Measurements from ENCODE around the gene MAP2K1.

Gene MAP2K1

DNA sequence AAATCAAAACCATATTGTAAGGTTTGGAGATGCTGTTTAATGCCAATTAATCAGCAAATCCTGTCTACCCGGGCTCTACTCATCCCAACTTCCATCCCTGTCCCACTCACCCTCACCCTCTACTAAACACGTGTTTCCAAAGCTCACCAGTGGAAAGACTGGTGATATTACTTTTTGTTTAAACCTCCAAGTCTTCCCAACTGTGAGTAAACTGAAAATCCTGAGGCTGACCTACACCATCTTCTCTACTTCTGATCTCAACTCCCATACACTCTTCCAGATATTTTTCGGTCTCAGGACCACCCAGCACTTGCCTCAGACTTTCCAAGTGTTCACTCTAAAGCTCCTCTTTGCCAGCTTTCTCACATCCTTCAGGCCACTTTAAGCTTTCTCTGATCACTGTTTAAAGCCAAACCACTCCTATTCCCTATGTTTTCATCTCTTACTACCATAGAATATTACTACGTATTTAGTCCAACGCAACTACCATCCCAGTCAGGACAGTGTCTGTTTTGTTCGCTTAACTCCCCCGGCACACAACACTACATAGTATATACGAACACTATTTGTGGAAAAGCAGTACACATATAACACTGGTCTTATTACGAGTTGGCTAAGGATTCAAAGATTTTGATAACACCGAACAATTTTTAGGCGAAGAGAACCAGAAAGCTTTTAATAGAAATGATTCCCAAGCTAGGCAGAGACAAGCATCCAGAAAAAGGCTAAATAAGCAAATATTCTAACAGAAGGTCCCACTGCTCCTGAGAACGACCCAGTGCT lies 117.3 kb downstream of the MAP2K1 start:
- Histone ChIP-seq H3K4me1 (ENCODE audit: control insufficient read depth, insufficient read depth, low read length, unreplicated experiment) (peaks cover 29% of the 10 kb centered on the region), H2AFZ (ENCODE audit: low read length, unreplicated experiment) (no peak overlapping the region), H3K36me3 (ENCODE audit: insufficient read depth, low read length) (peaks cover 41% of the 10 kb centered on the region), H3K4me3 (ENCODE audit: low read depth, low read length) (peak overlapping the region; percentile 97), H3K79me2 (ENCODE audit: control insufficient read depth, insufficient read depth, low read length, unreplicated experiment) (peaks cover 80% of the 10 kb centered on the region), H3K27me3 (ENCODE audit: insufficient read depth, low read length) (no peaks in the 10 kb centered on the region), H3K27ac (ENCODE audit: low read depth, low read length) (peak overlapping the region; percentile 95)

DNA sequence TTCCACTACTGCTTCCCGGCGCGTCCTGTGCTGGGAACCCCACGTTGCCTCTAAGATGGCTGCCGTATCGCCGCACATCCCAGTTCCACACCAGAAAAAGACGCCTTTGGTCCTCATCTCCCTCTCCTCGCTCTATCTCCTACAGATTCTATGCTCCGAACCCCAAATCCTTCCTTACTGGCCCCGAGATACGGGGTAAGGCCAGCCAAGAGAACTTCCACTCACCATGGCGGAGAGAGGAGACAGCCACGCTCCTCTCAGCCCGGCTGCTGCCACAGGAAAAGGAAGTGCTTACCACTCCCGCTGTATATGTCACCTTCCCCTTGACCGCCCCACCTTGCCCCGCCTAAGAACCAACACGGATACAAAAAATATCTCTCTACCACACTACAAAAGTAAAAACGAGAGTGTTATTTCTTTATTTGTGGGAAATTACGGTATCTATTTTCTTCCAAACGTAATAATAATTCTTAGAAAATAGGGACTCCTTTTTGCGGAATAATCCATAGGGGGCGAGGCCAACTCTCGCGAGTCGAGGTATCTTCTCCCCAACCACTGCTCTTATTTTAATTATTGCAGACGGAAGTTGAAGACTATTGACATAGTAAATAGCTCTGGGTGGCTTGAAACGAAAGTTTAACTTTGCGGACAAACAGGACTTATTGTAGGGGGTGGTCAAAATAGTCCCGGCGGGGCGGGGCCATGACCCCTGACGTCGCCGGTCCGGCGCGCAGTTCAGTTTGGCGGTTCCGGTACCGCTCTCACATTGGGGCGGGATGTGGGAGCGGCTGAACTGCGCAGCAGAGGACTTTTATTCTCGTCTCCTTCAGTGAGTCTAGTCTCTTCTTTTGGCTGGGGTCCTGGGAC lies 118.1 kb downstream of the MAP2K1 start, which contains the start of the genes RPL4 and ZWILCH:
Gene RPL4, minus strand, starts transcription at position 293 of the 867 bp plus-strand sequence. Its CDS starts 65 bp downstream, at position 228.
Gene ZWILCH, plus strand, starts transcription at position 764 of the 867 bp plus-strand sequence. Its CDS starts 13 bp downstream, at position 777.
- H3K27me3 ChIP-seq (ENCODE audit: insufficient read depth, low read length): no peaks in the 10 kb centered on the region
- H3K36me3 ChIP-seq (ENCODE audit: insufficient read depth, low read length): peaks cover 41% of the 10 kb centered on the region
- H3K4me3 ChIP-seq (ENCODE audit: low read depth, low read length): peak within 1 kb of the TSS; percentile 97
- H2AFZ ChIP-seq (ENCODE audit: low read length, unreplicated experiment): peak within 1 kb of the TSS; percentile 84
- peak within 1 kb of the TSS; percentile 95 for H3K27ac ChIP-seq (ENCODE audit: low read depth, low read length)
- H3K79me2 ChIP-seq (ENCODE audit: control insufficient read depth, insufficient read depth, low read length, unreplicated experiment): peaks cover 86% of the 10 kb centered on the region
- H3K4me1 ChIP-seq (ENCODE audit: control insufficient read depth, insufficient read depth, low read length, unreplicated experiment): peaks cover 29% of the 10 kb centered on the region

DNA sequence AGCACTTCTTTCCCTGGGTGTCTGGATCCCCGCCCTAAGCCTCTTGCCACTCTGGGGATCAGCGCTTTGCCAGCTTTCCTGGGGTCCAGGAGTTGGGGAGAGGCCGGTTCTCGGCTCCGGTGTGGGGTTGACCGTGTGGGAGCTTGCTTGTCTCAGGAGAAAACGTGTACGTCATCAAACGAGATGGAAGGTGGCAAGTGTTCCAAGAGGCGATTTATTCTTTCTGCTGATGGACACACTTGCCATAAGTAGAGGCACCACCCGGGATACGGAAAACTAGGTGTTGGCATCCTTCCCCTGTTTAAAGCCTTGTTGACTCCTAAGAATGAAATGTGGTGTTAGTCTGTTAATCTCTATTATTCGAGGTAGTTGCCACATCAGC lies 118.7 kb downstream of the MAP2K1 start:
- Histone ChIP-seq H3K27me3 (ENCODE audit: insufficient read depth, low read length) (no peaks in the 10 kb centered on the region), H2AFZ (ENCODE audit: low read length, unreplicated experiment) (peak overlapping the region; percentile 84), H3K79me2 (ENCODE audit: control insufficient read depth, insufficient read depth, low read length, unreplicated experiment) (peaks cover 88% of the 10 kb centered on the region), H3K4me1 (ENCODE audit: control insufficient read depth, insufficient read depth, low read length, unreplicated experiment) (peaks cover 29% of the 10 kb centered on the region), H3K4me3 (ENCODE audit: low read depth, low read length) (peak overlapping the region; percentile 97), H3K36me3 (ENCODE audit: insufficient read depth, low read length) (peaks cover 36% of the 10 kb centered on the region), H3K27ac (ENCODE audit: low read depth, low read length) (peak overlapping the region; percentile 95)

DNA sequence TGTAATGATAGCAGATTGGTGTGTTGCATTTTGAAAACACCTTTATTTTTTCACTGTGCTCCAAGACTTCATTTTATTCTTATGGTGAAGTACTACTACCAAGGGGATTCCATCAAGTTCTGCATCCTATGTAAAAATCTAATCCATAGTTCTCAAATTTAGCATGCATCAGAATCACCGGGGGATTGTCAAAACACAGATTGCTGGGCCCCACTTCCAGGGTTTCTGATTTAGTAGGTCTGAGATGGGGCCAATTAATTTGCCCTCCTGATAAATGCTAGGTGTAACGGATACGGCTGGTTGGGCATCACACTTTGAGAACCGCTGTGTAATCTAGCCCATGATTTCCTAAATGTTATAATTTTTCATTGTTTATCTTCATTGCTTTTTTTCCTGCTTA lies 119.1 kb downstream of the MAP2K1 start:
- peak overlapping the region; percentile 95 for H3K27ac ChIP-seq (ENCODE audit: low read depth, low read length)
- H2AFZ ChIP-seq (ENCODE audit: low read length, unreplicated experiment): peak overlapping the region; percentile 84
- H3K27me3 ChIP-seq (ENCODE audit: insufficient read depth, low read length): no peaks in the 10 kb centered on the region
- H3K4me3 ChIP-seq (ENCODE audit: low read depth, low read length): peak overlapping the region; percentile 97
- peaks cover 33% of the 10 kb centered on the region for H3K36me3 ChIP-seq (ENCODE audit: insufficient read depth, low read length)
- H3K4me1 ChIP-seq (ENCODE audit: control insufficient read depth, insufficient read depth, low read length, unreplicated experiment): peaks cover 29% of the 10 kb centered on the region
- peaks cover 88% of the 10 kb centered on the region for H3K79me2 ChIP-seq (ENCODE audit: control insufficient read depth, insufficient read depth, low read length, unreplicated experiment)

DNA sequence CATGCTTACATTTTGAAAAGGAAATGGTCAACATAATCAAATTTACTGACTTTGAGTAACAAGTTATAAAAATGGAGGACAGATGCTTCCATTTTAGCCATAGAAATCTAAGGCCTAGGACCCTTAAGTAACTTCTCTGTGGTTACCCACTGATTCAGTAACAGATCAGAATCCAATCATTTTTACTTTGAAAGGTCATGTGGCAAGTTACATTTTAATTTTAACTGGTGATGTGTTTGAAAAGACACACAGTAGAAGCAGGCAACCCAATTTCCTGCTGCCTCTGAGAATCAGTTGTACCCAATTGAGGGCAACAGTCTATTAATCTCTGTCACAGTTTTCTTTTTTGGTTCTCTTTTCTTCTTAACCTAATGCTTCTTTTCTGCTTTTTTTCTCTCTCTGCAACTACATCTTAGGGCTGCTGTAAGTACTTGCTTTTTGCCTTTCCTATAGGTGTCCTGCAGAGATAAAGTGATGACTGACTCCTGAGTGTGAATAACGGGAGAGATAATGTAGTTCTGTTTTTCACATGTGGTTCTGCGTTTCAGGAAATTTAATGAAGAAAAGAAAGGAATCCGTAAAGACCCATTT lies 121.7 kb downstream of the MAP2K1 start:
- H3K27me3 ChIP-seq (ENCODE audit: insufficient read depth, low read length): no peaks in the 10 kb centered on the region
- peaks cover 12% of the 10 kb centered on the region for H3K4me1 ChIP-seq (ENCODE audit: control insufficient read depth, insufficient read depth, low read length, unreplicated experiment)
- H3K4me3 ChIP-seq (ENCODE audit: low read depth, low read length): no peak overlapping the region
- no peak overlapping the region for H2AFZ ChIP-seq (ENCODE audit: low read length, unreplicated experiment)
- no peak overlapping the region for H3K27ac ChIP-seq (ENCODE audit: low read depth, low read length)
- H3K79me2 ChIP-seq (ENCODE audit: control insufficient read depth, insufficient read depth, low read length, unreplicated experiment): peaks cover 67% of the 10 kb centered on the region
- peaks cover 10% of the 10 kb centered on the region; the same call in 1 of the 2 replicates for H3K36me3 ChIP-seq (ENCODE audit: insufficient read depth, low read length)

DNA sequence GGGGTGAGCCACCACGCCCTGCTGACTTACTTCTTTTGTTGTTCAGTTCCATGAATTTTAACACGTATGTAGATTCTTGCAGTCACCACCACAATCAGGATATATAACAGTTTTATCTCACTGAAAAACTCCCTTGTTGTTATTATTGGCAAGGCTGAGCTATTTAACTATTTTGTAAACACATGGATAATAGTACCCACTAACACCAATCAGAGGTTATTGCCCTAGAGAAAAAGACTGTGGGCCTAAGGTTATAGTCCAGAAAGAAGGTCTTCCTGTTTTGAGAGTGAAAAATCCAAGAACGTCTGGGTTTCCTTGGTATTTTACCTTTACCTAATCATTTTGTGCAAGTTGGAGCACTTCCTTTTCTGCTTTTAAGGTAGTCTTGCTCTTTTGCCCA lies 127.9 kb downstream of the MAP2K1 start:
- Histone ChIP-seq H2AFZ (ENCODE audit: low read length, unreplicated experiment) (no peak overlapping the region), H3K27me3 (ENCODE audit: insufficient read depth, low read length) (no peaks in the 10 kb centered on the region), H3K4me3 (ENCODE audit: low read depth, low read length) (no peak overlapping the region), H3K4me1 (ENCODE audit: control insufficient read depth, insufficient read depth, low read length, unreplicated experiment) (peaks cover 21% of the 10 kb centered on the region), H3K27ac (ENCODE audit: low read depth, low read length) (no peak overlapping the region), H3K79me2 (ENCODE audit: control insufficient read depth, insufficient read depth, low read length, unreplicated experiment) (peaks cover 11% of the 10 kb centered on the region), H3K36me3 (ENCODE audit: insufficient read depth, low read length) (peaks cover 26% of the 10 kb centered on the region)

DNA sequence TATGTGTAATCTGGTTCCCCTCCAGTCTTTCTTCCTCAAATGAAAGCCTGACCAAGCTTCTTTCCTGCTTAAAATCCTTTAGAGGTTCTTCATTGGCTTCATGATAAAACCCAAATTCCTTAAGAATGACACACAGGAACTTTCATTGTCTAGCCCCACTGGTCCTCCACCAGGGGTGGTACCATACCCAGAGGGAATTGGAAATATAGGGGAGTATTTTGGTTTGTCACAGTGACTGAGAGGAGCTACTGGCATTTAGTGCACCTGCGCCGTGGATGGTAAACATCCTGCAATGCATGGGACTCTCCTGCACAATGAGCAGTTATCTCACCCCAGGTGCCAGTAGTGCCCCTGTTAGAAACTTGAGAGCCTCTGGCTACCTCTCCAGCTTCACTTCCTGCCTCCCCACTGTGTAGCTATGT lies 129.2 kb downstream of the MAP2K1 start:
- peaks cover 5% of the 10 kb centered on the region for H3K79me2 ChIP-seq (ENCODE audit: control insufficient read depth, insufficient read depth, low read length, unreplicated experiment)
- H2AFZ ChIP-seq (ENCODE audit: low read length, unreplicated experiment): no peak overlapping the region
- H3K27ac ChIP-seq (ENCODE audit: low read depth, low read length): peak overlapping the region; percentile 51
- no peak overlapping the region for H3K4me3 ChIP-seq (ENCODE audit: low read depth, low read length)
- H3K27me3 ChIP-seq (ENCODE audit: insufficient read depth, low read length): no peaks in the 10 kb centered on the region
- H3K4me1 ChIP-seq (ENCODE audit: control insufficient read depth, insufficient read depth, low read length, unreplicated experiment): peaks cover 21% of the 10 kb centered on the region
- peaks cover 27% of the 10 kb centered on the region for H3K36me3 ChIP-seq (ENCODE audit: insufficient read depth, low read length)

DNA sequence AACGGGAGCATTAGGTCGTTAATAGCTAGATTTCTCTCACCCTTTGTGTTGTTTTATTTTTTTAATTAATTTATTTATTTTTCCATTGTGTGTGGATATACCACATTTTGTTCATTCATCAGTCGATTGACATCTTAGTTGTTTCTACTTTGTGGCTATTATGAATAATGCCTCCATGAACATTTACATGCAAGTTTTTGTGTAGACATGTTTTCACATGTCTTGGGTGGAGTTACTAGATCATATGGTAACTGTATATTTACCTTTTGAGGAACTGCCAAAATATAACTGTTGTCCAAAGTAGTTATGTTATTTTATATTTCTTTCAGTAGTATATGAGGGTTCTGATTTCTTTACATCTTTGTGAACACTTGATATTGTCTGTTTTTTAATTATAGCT lies 137.2 kb downstream of the MAP2K1 start:
- peaks cover 16% of the 10 kb centered on the region for H3K36me3 ChIP-seq (ENCODE audit: insufficient read depth, low read length)
- H3K4me3 ChIP-seq (ENCODE audit: low read depth, low read length): no peak overlapping the region
- H3K79me2 ChIP-seq (ENCODE audit: control insufficient read depth, insufficient read depth, low read length, unreplicated experiment): peaks cover 3% of the 10 kb centered on the region

DNA sequence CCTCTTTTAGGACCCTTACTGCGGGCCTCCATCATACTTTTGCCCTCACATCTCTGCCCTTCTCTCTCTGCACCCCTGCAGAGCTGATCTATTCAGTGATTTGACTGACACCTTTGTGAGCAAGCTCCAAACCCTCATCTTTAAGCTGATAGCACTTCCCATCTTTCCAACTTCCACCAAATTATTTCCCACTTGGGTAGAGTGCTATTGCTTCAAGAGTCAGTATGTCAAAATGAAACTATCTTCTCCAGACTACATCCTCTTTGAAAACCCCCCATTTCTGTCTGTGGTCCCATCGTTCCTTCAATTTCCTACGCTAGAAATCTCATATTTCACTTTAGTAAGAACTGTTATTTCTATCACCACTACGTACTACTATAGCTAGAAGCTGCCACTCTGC lies 138.1 kb downstream of the MAP2K1 start:
- H3K27me3 ChIP-seq (ENCODE audit: insufficient read depth, low read length): no peaks in the 10 kb centered on the region
- H3K4me1 ChIP-seq (ENCODE audit: control insufficient read depth, insufficient read depth, low read length, unreplicated experiment): peaks cover 3% of the 10 kb centered on the region
- H3K79me2 ChIP-seq (ENCODE audit: control insufficient read depth, insufficient read depth, low read length, unreplicated experiment): peaks cover 3% of the 10 kb centered on the region
- H3K4me3 ChIP-seq (ENCODE audit: low read depth, low read length): no peak overlapping the region
- H3K27ac ChIP-seq (ENCODE audit: low read depth, low read length): no peak overlapping the region
- H3K36me3 ChIP-seq (ENCODE audit: insufficient read depth, low read length): peaks cover 22% of the 10 kb centered on the region
- no peak overlapping the region for H2AFZ ChIP-seq (ENCODE audit: low read length, unreplicated experiment)

More for the DNA sequence above, 137.2 kb downstream of the MAP2K1 start:
- Histone ChIP-seq H3K27me3 (ENCODE audit: insufficient read depth, low read length) (no peaks in the 10 kb centered on the region), H3K27ac (ENCODE audit: low read depth, low read length) (no peak overlapping the region), H2AFZ (ENCODE audit: low read length, unreplicated experiment) (no peak overlapping the region), H3K4me1 (ENCODE audit: control insufficient read depth, insufficient read depth, low read length, unreplicated experiment) (no peaks in the 10 kb centered on the region)

DNA sequence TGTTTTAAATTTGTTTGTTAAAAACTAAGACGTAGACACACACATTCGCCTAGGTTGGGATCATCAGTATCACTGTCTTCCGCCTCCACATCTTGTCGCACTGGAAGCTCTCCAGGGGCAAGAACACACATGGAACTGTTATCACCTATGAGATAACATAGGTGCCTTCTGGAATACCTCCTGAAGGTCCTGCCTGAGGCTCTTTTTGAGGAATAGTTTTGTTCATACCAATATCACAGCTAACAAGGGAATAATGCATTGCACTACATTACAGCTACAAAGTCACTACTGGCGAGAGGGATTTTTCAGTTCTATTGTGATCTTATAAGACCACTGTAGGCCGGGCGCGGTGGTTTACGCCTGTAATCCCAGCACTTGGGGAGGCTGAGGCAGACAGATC lies 148.3 kb downstream of the MAP2K1 start:
- no peaks in the 10 kb centered on the region for H3K79me2 ChIP-seq (ENCODE audit: control insufficient read depth, insufficient read depth, low read length, unreplicated experiment)
- H2AFZ ChIP-seq (ENCODE audit: low read length, unreplicated experiment): no peak overlapping the region
- no peaks in the 10 kb centered on the region for H3K27me3 ChIP-seq (ENCODE audit: insufficient read depth, low read length)
- H3K27ac ChIP-seq (ENCODE audit: low read depth, low read length): no peak overlapping the region
- peaks cover 29% of the 10 kb centered on the region for H3K36me3 ChIP-seq (ENCODE audit: insufficient read depth, low read length)
- no peaks in the 10 kb centered on the region for H3K4me1 ChIP-seq (ENCODE audit: control insufficient read depth, insufficient read depth, low read length, unreplicated experiment)
- H3K4me3 ChIP-seq (ENCODE audit: low read depth, low read length): no peak overlapping the region
